PC-9 (cell line): Measurements from ENCODE around the gene PLEKHA7. TPM values are rescaled to one million over a fixed set of nuclear protein-coding genes. Genes with fewer than 3 reads are reported as not detected.
"Not testable (repeated sequence)": the region's sequence is repeated elsewhere in the genome, so short reads cannot be mapped to it uniquely, and the experiment has no call there.

ENCODE experiments used
- BruUV-seq: library from RNA; stranded (reverse); fragments of 400-500 nt; replicated peaks from 2 replicates; lab custom pipeline; 2021; lab: Mats Ljungman, UMichigan
- CTCF ChIA-PET: fragments of 300-600 bp; sonication (Branson Sonifier 250); formaldehyde crosslinking; loops from one replicate; lab custom pipeline; 2022; ENCODE audit warnings: antibody characterized with exemption; lab: Charles Lee
- POLR2A ChIA-PET: fragments of 300-600 bp; sonication (Branson Sonifier 250); formaldehyde crosslinking; loops from one replicate; lab custom pipeline; 2022; ENCODE audit warnings: antibody characterized with exemption; ENCODE audit not compliant: unreplicated experiment; lab: Charles Lee
- DNase-seq, 2 experiments: peaks; one replicate each; pipeline versions ENCODE4 v3.0.0 to v3.0.0-alpha.2; 2015 to 2022; ENCODE audit warnings: mixed read lengths in 1 of 2
- H2AFZ ChIP-seq: fragments of 200-600 bp; sonication (generic); 2 replicates; pipeline ENCODE4 v1.8.1; 2017; ENCODE audit warnings: antibody characterized with exemption
- H3F3A ChIP-seq: fragments of 200-600 bp; sonication (generic); 2 replicates; pipeline ENCODE4 v1.8.1; 2017; ENCODE audit warnings: antibody characterized with exemption, mild to moderate bottlenecking, low read depth; ENCODE audit not compliant: insufficient read depth
- H3K27ac ChIP-seq: fragments of 200-600 bp; sonication (generic); 2 replicates; pipeline ENCODE4 v1.6.1; 2016; ENCODE audit warnings: mixed run types
- H3K27me3 ChIP-seq: fragments of 200-600 bp; sonication (generic); 2 replicates; pipeline ENCODE4 v1.6.1; 2016; ENCODE audit warnings: low read depth, mixed run types; ENCODE audit not compliant: insufficient read depth
- H3K36me3 ChIP-seq: fragments of 200-600 bp; sonication (generic); 2 replicates; pipeline ENCODE4 v1.6.1; 2016; ENCODE audit warnings: low read depth, mixed run types
- H3K4me1 ChIP-seq: fragments of 200-600 bp; sonication (generic); replicated peaks from 2 replicates; pipeline ENCODE4 v1.6.1; 2016; ENCODE audit warnings: mixed run types; ENCODE audit not compliant: insufficient read depth
- H3K4me2 ChIP-seq: fragments of 200-600 bp; sonication (generic); 2 replicates; pipeline ENCODE4 v1.6.1; 2017; ENCODE audit warnings: mixed run types
- H3K4me3 ChIP-seq: fragments of 200-600 bp; sonication (generic); 2 replicates; pipeline ENCODE4 v1.6.1; 2016; ENCODE audit warnings: mixed run types
- H3K79me2 ChIP-seq: fragments of 200-600 bp; sonication (generic); 2 replicates; pipeline ENCODE4 v1.6.1; 2017; ENCODE audit warnings: low read depth, mixed run types
- H3K9me2 ChIP-seq: fragments of 200-600 bp; sonication (generic); 2 replicates; pipeline ENCODE4 v1.8.1; 2017; ENCODE audit warnings: mild to moderate bottlenecking; ENCODE audit not compliant: insufficient read depth
- H3K9me3 ChIP-seq: fragments of 200-600 bp; sonication (generic); 2 replicates; pipeline ENCODE4 v1.8.1; 2016; ENCODE audit warnings: low read depth; ENCODE audit not compliant: insufficient read depth
- H4K20me1 ChIP-seq: fragments of 200-600 bp; sonication (generic); 2 replicates; pipeline ENCODE4 v1.8.1; 2017; ENCODE audit not compliant: insufficient read depth
- CTCF ChIP-seq: fragments of 200-600 bp; sonication (generic); conservative IDR thresholded peaks from 2 replicates; pipeline ENCODE4 v1.6.1; 2017; ENCODE audit warnings: mixed run types, antibody characterized with exemption, mild to moderate bottlenecking, moderate library complexity
- EZH2 ChIP-seq: fragments of 200-600 bp; sonication (generic); IDR thresholded peaks from 2 replicates; pipeline ENCODE4 v1.8.0; 2017; ENCODE audit warnings: antibody characterized with exemption, low read depth
- intact Hi-C: fragments of 100-400 bp; cut with micrococcal nuclease; formaldehyde crosslinking; loops from one replicate; pipeline ENCODE4 v1.10.0; 2022; ENCODE audit not compliant: unreplicated experiment
- total RNA-seq: library from RNA; stranded (reverse); gene quantifications from 2 replicates; pipeline ENCODE4 v1.2.3, GENCODE V29; 2021

The PLEKHA7 gene
- total RNA-seq, 1 experiment from 2014 or later: 26.9 TPM

- no peaks in the 10 kb centered on the region; the same call in 1 of the 2 replicates for H3K36me3 ChIP-seq
- intact Hi-C loops: no loop called here
- no peak overlapping the region for H2AFZ ChIP-seq
- no TSS peak for BruUV-seq
- DNase-seq: no peak
- H3K79me2 ChIP-seq: peaks cover 27% of the 10 kb centered on the region; the same call in 1 of the 2 replicates
- H3K9me3 ChIP-seq: no peaks in the 10 kb centered on the region
- no peaks in the 10 kb centered on the region; the same call in 1 of the 2 replicates for H4K20me1 ChIP-seq
- ChIA-PET CTCF (no interaction called here), POLR2A (no interaction called here)
- H3F3A ChIP-seq: no peaks in the 10 kb centered on the region
- no peak overlapping the region for H3K4me2 ChIP-seq
- TF ChIP-seq EZH2 (no peak), CTCF (no peak)
- no peaks in the 10 kb centered on the region for H3K9me2 ChIP-seq
- H3K4me3 ChIP-seq: no peak overlapping the region
- no peaks in the 10 kb centered on the region for H3K27me3 ChIP-seq
- H3K27ac ChIP-seq: no peak overlapping the region
- H3K4me1 ChIP-seq: peaks cover 17% of the 10 kb centered on the region
These were observed 47.1 kb downstream of the PLEKHA7 start for GRCh38 chr11:16966930-16967671.

GRCh38 chr11:16964501-16964900, 49.7 kb downstream of the PLEKHA7 start:
- intact Hi-C loops: no loop called here
- no peak overlapping the region for H3K4me2 ChIP-seq
- H3K4me1 ChIP-seq: peaks cover 41% of the 10 kb centered on the region
- DNase-seq: no peak
- TF ChIP-seq EZH2: no peak
- no peaks in the 10 kb centered on the region; the same call in 1 of the 2 replicates for H3K36me3 ChIP-seq
- peaks cover 40% of the 10 kb centered on the region for H3K79me2 ChIP-seq
- ChIA-PET POLR2A (no interaction called here), CTCF (no interaction called here)
- H3K4me3 ChIP-seq: no peak overlapping the region
- H4K20me1 ChIP-seq: no peaks in the 10 kb centered on the region; the same call in 1 of the 2 replicates
- H3F3A ChIP-seq: peaks cover 10% of the 10 kb centered on the region; the same call in 1 of the 2 replicates
- H3K27me3 ChIP-seq: no peaks in the 10 kb centered on the region
- no peak overlapping the region for H3K27ac ChIP-seq
- no peaks in the 10 kb centered on the region for H3K9me2 ChIP-seq
- H3K9me3 ChIP-seq: no peaks in the 10 kb centered on the region
- H2AFZ ChIP-seq: no peak overlapping the region
- no TSS peak for BruUV-seq

GRCh38 chr11:16963316-16963876, 50.8 kb downstream of the PLEKHA7 start:
- Histone ChIP-seq H3K4me2 (no peak overlapping the region), H3K9me3 (no peaks in the 10 kb centered on the region), H3K79me2 (peaks cover 51% of the 10 kb centered on the region), H3K27ac (no peak overlapping the region), H3F3A (peaks cover 17% of the 10 kb centered on the region), H3K4me1 (peaks cover 45% of the 10 kb centered on the region), H3K9me2 (no peaks in the 10 kb centered on the region), H2AFZ (no peak overlapping the region), H3K4me3 (no peak overlapping the region), H3K36me3 (no peaks in the 10 kb centered on the region; the same call in 1 of the 2 replicates), H3K27me3 (no peaks in the 10 kb centered on the region), H4K20me1 (no peaks in the 10 kb centered on the region; the same call in 1 of the 2 replicates)
- intact Hi-C loops: no loop called here
- ChIA-PET POLR2A (no interaction called here), CTCF (no interaction called here)
- TF ChIP-seq CTCF: no peak
- TF ChIP-seq EZH2: no peak
- no TSS peak for BruUV-seq
- no peak for DNase-seq

GRCh38 chr11:16962589-16962988, 51.6 kb downstream of the PLEKHA7 start:
- H3K4me2 ChIP-seq, H3K27ac ChIP-seq, H4K20me1 ChIP-seq, H3K9me2 ChIP-seq, H3K27me3 ChIP-seq, CTCF ChIA-PET, intact Hi-C loops, H3K9me3 ChIP-seq, DNase-seq, POLR2A ChIA-PET, H3K36me3 ChIP-seq, H3K4me3 ChIP-seq, H2AFZ ChIP-seq, BruUV-seq: not testable (repeated sequence)
- Histone ChIP-seq H3K79me2 (peaks cover 52% of the 10 kb centered on the region), H3F3A (peaks cover 26% of the 10 kb centered on the region), H3K4me1 (peaks cover 46% of the 10 kb centered on the region)
